GM23248 (cell line): ENCODE results near the gene PTPRT.

ENCODE experiments used
- EZH2 ChIP-seq: fragments of 200-600 bp; sonication (generic); IDR thresholded peaks from 2 replicates; pipeline ENCODE4 v1.6.1; 2018; ENCODE audit warnings: antibody characterized with exemption, mild to moderate bottlenecking; ENCODE audit not compliant: insufficient read depth, poor library complexity, severe bottlenecking
- EZH2phosphoT487 ChIP-seq: fragments of 200-600 bp; sonication (generic); IDR thresholded peaks from 2 replicates; pipeline ENCODE4 v1.6.1; 2018; ENCODE audit warnings: antibody characterized with exemption, moderate library complexity, mild to moderate bottlenecking, low read depth; ENCODE audit not compliant: insufficient read depth

DNA sequence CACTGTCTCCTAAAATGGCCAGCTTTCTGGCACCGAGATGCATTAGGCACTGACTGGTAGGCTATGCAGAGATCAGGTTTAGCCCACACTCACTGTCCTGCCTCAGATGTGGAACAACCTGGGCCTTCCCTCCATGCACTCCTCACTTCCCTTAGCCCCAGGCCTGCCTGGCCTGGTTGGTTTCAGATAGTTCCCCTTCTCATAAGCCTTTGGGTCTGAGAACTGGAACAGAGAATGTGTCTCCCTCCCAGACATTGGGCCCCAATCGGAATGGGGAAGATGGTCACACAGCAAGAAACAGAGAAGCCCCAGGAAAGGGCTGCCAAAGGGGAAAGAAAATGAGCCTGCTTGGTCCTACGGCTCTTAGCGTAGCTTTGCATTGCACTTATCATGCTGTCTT lies 809.4 kb downstream of the PTPRT start:
- TF ChIP-seq EZH2, result no peak
- TF ChIP-seq EZH2phosphoT487, result no peak
